DOHH2 (cell line): ENCODE results near the gene RHEX.

Source experiments
- CTCF ChIP-seq: fragments of 200-600 bp; sonication (generic); IDR thresholded peaks from one replicate; pipeline ENCODE4 v1.5.1; 2014; ENCODE audit warnings: antibody characterized with exemption, mild to moderate bottlenecking, low read depth, low read length; ENCODE audit not compliant: poor library complexity, severe bottlenecking
- EZH2phosphoT487 ChIP-seq: fragments of 200-600 bp; sonication (generic); IDR thresholded peaks from 2 replicates; pipeline ENCODE4 v1.6.1; 2017; ENCODE audit warnings: borderline replicate concordance, mild to moderate bottlenecking, antibody characterized with exemption, low read length, moderate library complexity, mixed read lengths

DNA sequence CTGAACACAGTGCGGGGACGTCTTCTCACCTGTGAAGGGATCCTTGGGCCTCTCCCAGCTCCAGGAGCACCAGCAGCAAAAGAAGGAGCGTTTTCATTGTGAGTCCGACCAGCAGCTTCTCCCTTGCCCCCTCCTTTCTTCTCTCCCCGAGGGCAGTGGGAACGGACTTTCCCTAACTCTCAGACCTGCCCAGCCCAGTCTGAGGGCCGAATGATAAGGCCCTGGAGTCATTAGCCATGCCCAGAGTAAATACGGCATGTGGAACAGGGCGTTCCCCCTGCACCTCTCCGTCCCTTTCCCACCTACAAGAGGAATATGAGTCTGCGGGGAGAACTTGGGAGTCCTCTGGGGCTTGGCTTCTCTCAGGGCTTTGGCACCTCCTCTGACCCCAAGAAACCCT lies 29.3 kb upstream of the RHEX start, which contains the start of gene CTSE:
- TF ChIP-seq EZH2phosphoT487 = no peak
- TF ChIP-seq CTCF = no peak
